LNCaP clone FGC (cell line): ENCODE data around the gene STK24.

Source experiments
- DNase-seq: peaks from one replicate; pipeline ENCODE4 v3.0.0-alpha.2; 2011; ENCODE audit warnings: low read depth
- H3K4me3 ChIP-seq: 2 replicates; pipeline ENCODE4 v1.5.1; 2011; ENCODE audit warnings: mild to moderate bottlenecking, low read depth, low read length, control low read depth
- TF ChIP-seq, protein P1 (sequence below): IDR thresholded peaks from 2 replicates; pipeline ENCODE4 v1.5.1; 2012; ENCODE audit warnings: mild to moderate bottlenecking; ENCODE audit not compliant: control insufficient read depth, insufficient read depth; ENCODE audit errors: extremely low read depth

Gene STK24

DNA sequence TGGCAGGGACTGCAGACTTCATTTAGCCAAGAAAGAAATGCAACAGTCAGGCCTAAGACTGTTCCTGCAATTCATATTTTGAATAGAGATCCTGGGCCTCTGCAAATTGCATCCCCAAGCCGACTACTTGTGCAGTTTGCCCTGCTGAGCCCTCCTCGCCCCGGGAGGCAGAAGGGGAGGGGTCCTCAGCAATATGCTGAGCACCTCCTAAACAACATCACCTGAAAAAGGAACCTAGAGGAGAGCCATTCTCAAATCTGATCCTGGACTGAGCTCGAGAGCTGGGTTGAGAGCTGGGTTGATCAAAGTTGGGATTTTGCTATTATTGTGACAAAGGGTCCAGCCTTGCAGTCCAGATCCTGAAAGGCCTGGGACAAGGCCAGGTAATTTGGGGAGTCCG lies 129.8 kb downstream of the STK24 start:
- H3K4me3 ChIP-seq: no peak overlapping the region
- TF ChIP-seq, protein P1, sequence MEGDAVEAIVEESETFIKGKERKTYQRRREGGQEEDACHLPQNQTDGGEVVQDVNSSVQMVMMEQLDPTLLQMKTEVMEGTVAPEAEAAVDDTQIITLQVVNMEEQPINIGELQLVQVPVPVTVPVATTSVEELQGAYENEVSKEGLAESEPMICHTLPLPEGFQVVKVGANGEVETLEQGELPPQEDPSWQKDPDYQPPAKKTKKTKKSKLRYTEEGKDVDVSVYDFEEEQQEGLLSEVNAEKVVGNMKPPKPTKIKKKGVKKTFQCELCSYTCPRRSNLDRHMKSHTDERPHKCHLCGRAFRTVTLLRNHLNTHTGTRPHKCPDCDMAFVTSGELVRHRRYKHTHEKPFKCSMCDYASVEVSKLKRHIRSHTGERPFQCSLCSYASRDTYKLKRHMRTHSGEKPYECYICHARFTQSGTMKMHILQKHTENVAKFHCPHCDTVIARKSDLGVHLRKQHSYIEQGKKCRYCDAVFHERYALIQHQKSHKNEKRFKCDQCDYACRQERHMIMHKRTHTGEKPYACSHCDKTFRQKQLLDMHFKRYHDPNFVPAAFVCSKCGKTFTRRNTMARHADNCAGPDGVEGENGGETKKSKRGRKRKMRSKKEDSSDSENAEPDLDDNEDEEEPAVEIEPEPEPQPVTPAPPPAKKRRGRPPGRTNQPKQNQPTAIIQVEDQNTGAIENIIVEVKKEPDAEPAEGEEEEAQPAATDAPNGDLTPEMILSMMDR: no peak
- DNase-seq: no peak

- H3K4me3 ChIP-seq: no peak overlapping the region
- TF ChIP-seq, protein P1: no peak
- DNase-seq: no peak
Observed at GRCh38 chr13:98446234-98446621, 130.7 kb downstream of the STK24 start.

DNA sequence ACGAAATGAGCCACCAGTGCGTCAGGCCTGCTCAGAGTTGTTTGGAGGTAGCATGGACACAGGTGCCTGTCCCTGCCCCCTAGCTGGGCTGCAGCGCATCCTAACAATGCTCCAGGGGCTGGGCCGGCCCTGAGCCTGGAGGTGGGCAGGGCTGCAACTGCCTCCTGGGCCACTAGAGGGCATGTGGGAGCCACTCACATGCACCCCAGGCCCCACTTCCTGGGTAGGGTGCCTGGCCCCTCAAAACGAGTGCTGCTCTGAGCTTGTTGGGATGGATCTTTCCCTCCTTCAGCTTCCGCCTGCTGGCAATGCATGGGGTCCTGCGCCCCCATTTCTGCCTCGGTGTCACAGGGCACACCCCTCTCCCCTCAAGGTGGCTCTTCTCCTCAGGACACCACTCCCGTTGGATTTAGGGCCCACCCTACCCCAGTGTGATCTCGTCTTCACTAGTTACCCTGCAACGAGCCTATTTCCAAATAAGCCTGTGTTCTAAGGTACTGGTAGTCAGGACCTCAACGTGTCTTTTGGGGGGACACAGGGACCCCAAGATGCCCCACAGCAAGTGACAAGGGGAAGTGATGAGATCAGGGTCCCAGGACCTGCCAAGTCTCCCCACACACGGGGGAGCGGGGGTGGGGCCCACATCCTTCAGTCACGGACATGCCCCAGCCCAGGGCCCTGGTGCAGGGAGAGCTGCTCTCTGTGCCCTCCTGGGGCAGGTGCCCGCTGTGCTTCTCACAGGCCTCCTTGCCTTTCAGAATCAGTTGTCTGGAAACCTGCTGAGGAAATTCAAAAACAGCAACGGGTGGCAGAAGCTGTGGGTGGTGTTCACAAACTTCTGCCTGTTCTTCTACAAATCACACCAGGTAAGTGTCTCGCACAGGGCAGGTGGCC lies 131.3 kb downstream of the STK24 start:
- no peak for DNase-seq
- TF ChIP-seq, protein P1: peak; percentile 90
- no peak overlapping the region for H3K4me3 ChIP-seq

DNA sequence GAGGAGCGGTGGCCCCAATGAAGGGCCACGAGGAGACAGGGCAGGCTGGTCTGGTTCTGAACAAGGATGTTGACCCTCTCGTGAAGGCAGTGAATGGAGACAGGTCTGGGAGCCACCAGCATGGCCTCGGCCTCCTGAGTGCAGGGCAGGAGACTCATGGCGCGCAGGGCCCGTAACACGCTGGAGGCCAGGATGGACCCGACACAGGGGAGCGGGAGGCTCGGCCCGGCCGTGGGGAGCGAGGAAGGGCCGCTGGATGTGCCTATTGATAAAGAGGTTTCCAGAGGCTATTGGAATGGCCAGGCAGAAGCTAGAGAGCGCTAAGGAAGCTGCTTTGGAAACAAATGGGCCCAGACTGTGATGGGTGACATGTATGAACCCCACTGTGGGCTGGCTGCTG lies 132.5 kb downstream of the STK24 start:
- DNase-seq: no peak
- H3K4me3 ChIP-seq: no peak overlapping the region
- TF ChIP-seq, protein P1: no peak

DNA sequence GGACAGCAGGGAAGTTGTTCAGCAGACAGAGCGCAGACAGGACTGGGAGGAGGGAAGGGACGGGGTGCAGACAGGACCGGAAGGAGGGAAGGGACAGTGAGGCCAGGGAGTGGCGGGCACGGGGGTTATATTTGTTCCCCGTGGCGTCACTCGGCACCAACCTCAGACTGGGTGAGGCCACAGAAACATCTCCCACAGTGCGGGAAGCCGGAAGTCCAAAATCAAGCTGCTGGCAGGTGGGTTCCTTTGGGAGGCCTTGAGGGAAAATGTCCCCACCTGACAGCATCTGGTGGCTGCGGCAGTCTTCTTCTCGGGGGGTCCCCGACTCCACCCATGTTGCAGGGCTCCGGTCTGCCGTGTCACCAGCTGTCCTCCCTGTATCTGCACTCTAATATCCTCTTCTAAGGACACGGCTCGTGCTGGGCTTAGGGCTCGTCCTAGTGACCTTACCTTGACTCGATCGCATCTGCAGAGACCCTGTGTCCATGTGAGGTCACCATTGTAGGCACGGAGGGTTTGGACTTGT lies 133.0 kb downstream of the STK24 start:
- H3K4me3 ChIP-seq: no peak overlapping the region
- TF ChIP-seq, protein P1: no peak
- no peak for DNase-seq

- TF ChIP-seq, protein P1: no peak
- DNase-seq: no peak
- H3K4me3 ChIP-seq: no peak overlapping the region
Observed at GRCh38 chr13:98443329-98443728, 133.6 kb downstream of the STK24 start.
